Tibial nerve (tissue), 4 donors: ENCODE results near the gene SLC35F2. TPM values are rescaled to one million over a fixed set of nuclear protein-coding genes. Genes with fewer than 3 reads are reported as not detected.

Source experiments
- DNase-seq, 2 donors: peaks; one replicate each; pipeline ENCODE4 v3.0.0-alpha.2; 2019; ENCODE audit warnings: low spot score in 2 of 2
- H3K27ac ChIP-seq, 4 donors: fragments of 200-600 bp; sonication (generic) in 3 of 4; one replicate each; pipeline ENCODE4 v1.5.1; 2017 to 2019; ENCODE audit warnings: mild to moderate bottlenecking in 1 of 4
- H3K27me3 ChIP-seq, 2 donors: fragments of 200-600 bp; sonication (generic) in 1 of 2; one replicate each; pipeline versions ENCODE4 v1.5.1 to v1.6.0; 2017 to 2019
- H3K36me3 ChIP-seq, 3 donors: fragments of 200-600 bp; sonication (generic); one replicate each; pipeline ENCODE4 v1.5.1; 2018 to 2019
- H3K4me1 ChIP-seq, 4 donors: fragments of 200-600 bp; sonication (generic) in 3 of 4; one replicate each; pipeline ENCODE4 v1.5.1; 2017 to 2019
- H3K4me3 ChIP-seq, 4 donors: fragments of 200-600 bp; sonication (generic) in 3 of 4; one replicate each; pipeline ENCODE4 v1.5.1; 2017 to 2019; ENCODE audit warnings: mild to moderate bottlenecking in 1 of 4, moderate library complexity in 1 of 4
- H3K9me3 ChIP-seq, 4 donors: fragments of 200-600 bp; sonication (generic) in 3 of 4; one replicate each; pipeline ENCODE4 v1.5.1; 2017 to 2019
- EP300 ChIP-seq, 2 donors: sonication (generic); formaldehyde crosslinking; IDR thresholded peaks; one replicate each; pipeline ENCODE4 v1.6.1; 2017; ENCODE audit warnings: antibody characterized with exemption in 2 of 2, mild to moderate bottlenecking in 1 of 2
- POLR2A ChIP-seq, 2 donors: fragments of 450-650 bp; IDR thresholded peaks; one replicate each; pipeline ENCODE4 v1.6.1; 2017; ENCODE audit warnings: antibody characterized with exemption in 2 of 2, mild to moderate bottlenecking in 2 of 2, moderate library complexity in 2 of 2
- WGBS, 2 donors: methylation state at CpG; one replicate each; pipeline ENCODE4 v1.1.5; 2018; 5-methylcytosine and 5-hydroxymethylcytosine counted together
- total RNA-seq, 4 donors: library from RNA; depleted of rRNA; stranded (reverse); fragments of >200 nt; gene quantifications; one replicate each; pipeline ENCODE4 v1.1.0, GENCODE V29; 2016
- TF ChIP-seq, protein P1 (sequence below), 5 experiments: fragments of 200-600 bp in 3 of 5; fragments of 450-650 bp in 2 of 5; sonication (generic) in 3 of 5; IDR thresholded peaks; one replicate each; pipeline ENCODE4 v1.5.1; 2016 to 2019; ENCODE audit warnings: antibody characterized with exemption in 5 of 5, mild to moderate bottlenecking in 3 of 5, moderate library complexity in 2 of 5

Gene SLC35F2
- total RNA-seq, 4 donors from 2014 or later, result 3.7 to 15.5 (median 5.6) TPM

DNA sequence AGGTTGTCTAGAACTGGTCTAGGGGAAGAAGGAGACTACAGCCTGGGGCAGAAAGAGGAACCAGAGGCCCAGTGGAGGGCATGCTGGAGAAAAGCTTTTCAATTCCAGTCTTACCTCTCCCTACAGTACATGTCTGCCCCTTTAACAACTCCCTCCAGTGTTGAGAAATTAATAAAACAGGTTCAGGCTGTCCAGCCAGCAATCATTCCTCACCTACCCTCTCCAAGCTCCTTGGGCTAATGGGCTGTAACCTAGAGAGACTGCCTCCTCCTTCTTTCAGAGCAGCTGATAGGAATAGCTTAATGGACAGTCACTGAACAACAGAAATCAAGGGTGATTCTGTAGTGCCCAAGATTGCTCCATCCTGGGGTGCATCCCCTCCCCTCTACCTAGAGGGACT lies 8.8 kb downstream of the SLC35F2 start:
- Histone ChIP-seq H3K27me3 (no peaks in the 10 kb centered on the region), H3K4me1 (peaks cover 0 to 2% (median 0%) of the 10 kb centered on the region in 4 donors), H3K36me3 (no peaks in the 10 kb centered on the region), H3K9me3 (no peaks in the 10 kb centered on the region), H3K27ac (no peak overlapping the region), H3K4me3 (no peak overlapping the region)
- no peak for DNase-seq
- TF ChIP-seq EP300 (IDR thresholded peaks at IDR 0.05) (no peak), POLR2A (IDR thresholded peaks at IDR 0.05) (no peak)
- TF ChIP-seq, protein P1, sequence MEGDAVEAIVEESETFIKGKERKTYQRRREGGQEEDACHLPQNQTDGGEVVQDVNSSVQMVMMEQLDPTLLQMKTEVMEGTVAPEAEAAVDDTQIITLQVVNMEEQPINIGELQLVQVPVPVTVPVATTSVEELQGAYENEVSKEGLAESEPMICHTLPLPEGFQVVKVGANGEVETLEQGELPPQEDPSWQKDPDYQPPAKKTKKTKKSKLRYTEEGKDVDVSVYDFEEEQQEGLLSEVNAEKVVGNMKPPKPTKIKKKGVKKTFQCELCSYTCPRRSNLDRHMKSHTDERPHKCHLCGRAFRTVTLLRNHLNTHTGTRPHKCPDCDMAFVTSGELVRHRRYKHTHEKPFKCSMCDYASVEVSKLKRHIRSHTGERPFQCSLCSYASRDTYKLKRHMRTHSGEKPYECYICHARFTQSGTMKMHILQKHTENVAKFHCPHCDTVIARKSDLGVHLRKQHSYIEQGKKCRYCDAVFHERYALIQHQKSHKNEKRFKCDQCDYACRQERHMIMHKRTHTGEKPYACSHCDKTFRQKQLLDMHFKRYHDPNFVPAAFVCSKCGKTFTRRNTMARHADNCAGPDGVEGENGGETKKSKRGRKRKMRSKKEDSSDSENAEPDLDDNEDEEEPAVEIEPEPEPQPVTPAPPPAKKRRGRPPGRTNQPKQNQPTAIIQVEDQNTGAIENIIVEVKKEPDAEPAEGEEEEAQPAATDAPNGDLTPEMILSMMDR (IDR thresholded peaks at IDR 0.05), result no peak

DNA sequence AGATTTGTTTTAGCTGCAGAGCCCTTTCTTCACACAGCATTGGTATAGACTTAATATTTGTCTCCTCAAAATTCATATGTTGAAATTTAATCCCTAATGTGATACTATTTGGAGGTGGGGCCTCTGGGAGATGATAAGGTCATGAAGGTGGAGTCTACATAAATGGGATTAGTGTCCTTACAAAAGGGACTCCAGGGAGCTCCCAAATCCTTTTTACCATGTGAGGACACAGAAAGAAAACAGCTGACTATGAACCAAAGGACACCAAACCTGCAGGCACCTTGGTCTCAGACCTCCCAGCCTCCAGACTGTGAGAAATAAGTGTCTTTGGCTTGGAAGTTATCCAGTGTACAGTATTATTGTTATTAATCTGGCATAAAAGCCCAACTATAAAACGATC lies 10.2 kb downstream of the SLC35F2 start:
- DNase-seq, result no peak
- WGBS, 2 donors, result 47 to 64% methylated on average over 1 of the region's 1 CpG
- Histone ChIP-seq H3K4me1 (no peaks in the 10 kb centered on the region), H3K27ac (no peak overlapping the region), H3K4me3 (no peak overlapping the region), H3K9me3 (no peaks in the 10 kb centered on the region), H3K27me3 (no peaks in the 10 kb centered on the region), H3K36me3 (no peaks in the 10 kb centered on the region)
- TF ChIP-seq POLR2A (IDR thresholded peaks at IDR 0.05) (no peak), EP300 (IDR thresholded peaks at IDR 0.05) (no peak)
- TF ChIP-seq, protein P1 (IDR thresholded peaks at IDR 0.05), result no peak

DNA sequence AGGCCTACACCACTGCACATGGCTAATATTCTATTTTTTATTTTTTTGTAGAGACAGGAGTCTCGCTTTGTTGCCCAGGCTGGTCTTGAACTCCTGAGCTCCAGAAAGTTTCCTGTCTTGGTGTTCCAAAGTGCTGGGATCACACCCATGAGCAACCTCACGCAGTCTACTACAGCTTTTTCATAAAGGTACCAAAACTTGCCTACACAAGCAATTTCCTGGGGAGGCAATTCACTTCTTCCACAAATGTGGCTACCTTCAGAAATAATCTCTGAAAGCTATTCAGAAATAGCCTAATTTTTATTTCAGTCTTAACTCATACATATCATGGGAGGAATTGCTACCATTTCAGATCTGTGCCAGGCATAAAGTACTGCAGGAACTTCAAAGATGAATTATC lies 11.4 kb downstream of the SLC35F2 start:
- H3K9me3 ChIP-seq, result no peaks in the 10 kb centered on the region
- WGBS, 2 donors, result 99 to 100% methylated on average over 2 of the region's 2 CpGs
- no peaks in the 10 kb centered on the region for H3K36me3 ChIP-seq
- TF ChIP-seq POLR2A (IDR thresholded peaks at IDR 0.05) (no peak), EP300 (IDR thresholded peaks at IDR 0.05) (no peak)
- TF ChIP-seq, protein P1 (IDR thresholded peaks at IDR 0.05), result no peak
- no peak overlapping the region for H3K4me3 ChIP-seq
- no peak for DNase-seq
- no peaks in the 10 kb centered on the region for H3K4me1 ChIP-seq
- H3K27ac ChIP-seq, result no peak overlapping the region
- H3K27me3 ChIP-seq, result no peaks in the 10 kb centered on the region

DNA sequence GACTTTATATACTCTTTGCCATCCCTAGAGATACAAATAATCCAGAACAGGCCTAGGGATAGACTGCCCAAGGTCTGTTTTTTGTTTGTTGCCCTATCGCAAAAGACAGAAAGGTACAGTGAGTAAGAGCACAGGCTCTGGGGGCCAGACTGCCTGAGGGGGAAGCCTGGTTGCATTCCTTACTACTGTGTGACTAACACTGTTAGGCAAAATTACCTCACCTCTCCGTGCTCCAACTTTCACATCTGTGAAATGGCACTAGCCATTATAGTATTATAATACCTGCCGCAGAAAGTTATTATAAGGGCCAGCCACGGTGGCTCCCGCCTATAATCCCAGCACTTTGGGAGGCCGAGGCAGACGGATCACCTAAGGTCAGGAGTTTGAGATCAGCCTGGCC lies 14.5 kb downstream of the SLC35F2 start:
- TF ChIP-seq EP300 (IDR thresholded peaks at IDR 0.05) (no peak), POLR2A (IDR thresholded peaks at IDR 0.05) (no peak)
- TF ChIP-seq, protein P1 (IDR thresholded peaks at IDR 0.05), result no peak

DNA sequence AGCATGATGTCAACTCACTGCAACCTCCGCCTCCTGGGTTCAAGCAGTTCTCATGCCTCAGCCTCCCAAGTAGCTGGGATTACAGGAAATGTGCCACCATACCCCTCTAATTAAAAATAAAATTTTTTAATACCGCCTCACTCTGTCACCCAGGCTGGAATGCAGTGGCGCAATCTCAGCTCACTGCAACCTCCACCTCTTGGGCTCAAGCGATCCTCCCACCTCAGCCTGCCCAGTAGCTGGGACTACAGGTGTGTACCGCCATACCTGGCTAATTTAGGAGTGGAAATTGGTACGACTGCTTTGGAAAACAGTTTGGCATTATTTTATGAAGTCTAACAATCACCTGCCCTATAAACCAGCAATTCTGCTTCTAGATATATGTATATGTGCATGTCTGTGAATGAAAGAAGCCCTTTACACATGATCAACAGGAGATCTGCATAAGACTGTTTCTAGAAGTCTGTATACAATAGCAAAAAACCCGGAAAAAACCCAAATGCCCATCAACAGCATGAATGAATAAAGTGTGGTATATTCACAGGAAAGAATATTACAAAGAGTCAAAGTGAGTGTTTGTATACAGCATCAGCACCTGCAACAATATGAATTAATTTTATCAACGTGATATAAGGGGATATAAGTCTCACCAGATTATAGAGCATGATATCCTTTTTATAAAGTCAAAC lies 16.0 kb downstream of the SLC35F2 start:
- H3K27ac ChIP-seq, result no peak overlapping the region
- H3K4me1 ChIP-seq, result peaks cover 0 to 19% (median 10%) of the 10 kb centered on the region in 4 donors
- no peaks in the 10 kb centered on the region for H3K36me3 ChIP-seq
- no peaks in the 10 kb centered on the region for H3K27me3 ChIP-seq
- DNase-seq, result no peak
- 88 to 90% methylated on average over 8 of the region's 8 CpGs for WGBS, 2 donors
- no peak for TF ChIP-seq EP300 (IDR thresholded peaks at IDR 0.05)
- no peak for TF ChIP-seq POLR2A (IDR thresholded peaks at IDR 0.05)
- TF ChIP-seq, protein P1 (IDR thresholded peaks at IDR 0.05), result no peak
- no peak overlapping the region for H3K4me3 ChIP-seq
- no peaks in the 10 kb centered on the region for H3K9me3 ChIP-seq

More for the DNA sequence above, 14.5 kb downstream of the SLC35F2 start:
- 94 to 97% methylated on average over 7 of the region's 7 CpGs for WGBS, 2 donors
- Histone ChIP-seq H3K9me3 (no peaks in the 10 kb centered on the region), H3K4me1 (peaks cover 0 to 19% (median 10%) of the 10 kb centered on the region in 4 donors), H3K4me3 (no peak overlapping the region), H3K36me3 (no peaks in the 10 kb centered on the region), H3K27ac (no peak overlapping the region), H3K27me3 (no peaks in the 10 kb centered on the region)
- no peak for DNase-seq
